Measurements from ENCODE around the gene SPANXA2. TPM values are rescaled to one million over a fixed set of nuclear protein-coding genes. Genes with fewer than 3 reads are reported as not detected.
"Not testable (repeated sequence)": the region's sequence is repeated elsewhere in the genome, so short reads cannot be mapped to it uniquely, and the experiment has no call there.

SPANXA2 gene
- total RNA-seq: not detected
- not detected for polyA plus RNA-seq
- long read RNA-seq, donor 1: 0 reads
- long read RNA-seq, donor 2: 0 reads
- long read RNA-seq, donor 3: 0 reads

- no CpG with 5 or more reads among the region's 10 CpGs for WGBS, 4 donors
- intact Hi-C loops (cut with DNase I): not testable (repeated sequence)
Observed at GRCh38 chrX:141589408-141589807, at the start of gene SPANXA2. Gene SPANXA2, plus strand, starts transcription at chrX:141589708. Its CDS starts 60 bp downstream, at chrX:141589768.

GRCh38 chrX:141542551-141542950, 47.0 kb upstream of the SPANXA2 start:
- H3K9me3 ChIP-seq; H3K4me3 ChIP-seq; ATAC-seq; H3K27me3 ChIP-seq; H3K36me3 ChIP-seq; H3K4me1 ChIP-seq; H3K27ac ChIP-seq; intact Hi-C loops (cut with DNase I): not testable (repeated sequence)
- peak in 1 of 5 donors; percentile 3 for DNase-seq
- WGBS, 4 donors: 80 to 93% (median 89%) methylated on average over 4 to 9 of the region's 16 CpGs

More at GRCh38 chrX:141589408-141589807, at the start of gene SPANXA2:
- H3K36me3 ChIP-seq, H3K4me1 ChIP-seq, H3K27me3 ChIP-seq, H3K9me3 ChIP-seq, DNase-seq, H3K4me3 ChIP-seq, ATAC-seq, H3K27ac ChIP-seq: not testable (repeated sequence)

GRCh38 chrX:141584638-141585037, 4.9 kb upstream of the SPANXA2 start, which contains the start of gene SPANXA1:
Gene SPANXA1, minus strand, starts transcription at chrX:141584738. Its CDS starts 60 bp downstream, at chrX:141584678.
- WGBS, 4 donors: no CpG with 5 or more reads among the region's 10 CpGs
- H3K27me3 ChIP-seq; intact Hi-C loops (cut with DNase I); H3K9me3 ChIP-seq; ATAC-seq; H3K27ac ChIP-seq; DNase-seq; H3K4me3 ChIP-seq; H3K4me1 ChIP-seq; H3K36me3 ChIP-seq: not testable (repeated sequence)

- no peak overlapping the region for H3K4me3 ChIP-seq
- TF ChIP-seq CTCF (IDR thresholded peaks at IDR 0.05) (no peak), POLR2A (IDR thresholded peaks at IDR 0.05) (no peak)
- H3K36me3 ChIP-seq: no peaks in the 10 kb centered on the region
- no peaks in the 10 kb centered on the region for H3K27me3 ChIP-seq
- WGBS, 4 donors: 93 to 100% (median 94%) methylated on average over 1 of the region's 1 CpG
- intact Hi-C loops (cut with DNase I): no loop called here
- H3K4me1 ChIP-seq: no peaks in the 10 kb centered on the region
- no peak overlapping the region for H3K27ac ChIP-seq
- DNase-seq (no peak), ATAC-seq (no peak)
- H3K9me3 ChIP-seq: no peaks in the 10 kb centered on the region
Observed at GRCh38 chrX:141609111-141609510, 19.6 kb downstream of the SPANXA2 start.

GRCh38 chrX:141619336-141619735, 29.8 kb downstream of the SPANXA2 start:
- DNase-seq (no peak), ATAC-seq (no peak)
- Histone ChIP-seq H3K4me3 (no peak overlapping the region), H3K27ac (no peak overlapping the region), H3K4me1 (no peaks in the 10 kb centered on the region), H3K36me3 (no peaks in the 10 kb centered on the region), H3K9me3 (peaks cover 0 to 3% (median 0%) of the 10 kb centered on the region in 12 donors), H3K27me3 (no peaks in the 10 kb centered on the region)
- WGBS, 4 donors: 64 to 75% (median 68%) methylated on average over 2 of the region's 2 CpGs
- no peak for TF ChIP-seq POLR2A (IDR thresholded peaks at IDR 0.05)
- TF ChIP-seq CTCF (IDR thresholded peaks at IDR 0.05): no peak
- intact Hi-C loops (cut with DNase I): no loop called here

- Histone ChIP-seq H3K27ac (no peak overlapping the region), H3K4me3 (no peak overlapping the region), H3K4me1 (no peaks in the 10 kb centered on the region), H3K36me3 (no peaks in the 10 kb centered on the region), H3K27me3 (no peaks in the 10 kb centered on the region), H3K9me3 (peaks cover 0 to 4% (median 0%) of the 10 kb centered on the region in 12 donors)
- intact Hi-C loops (cut with DNase I): no loop called here
- TF ChIP-seq CTCF (IDR thresholded peaks at IDR 0.05) (no peak), POLR2A (IDR thresholded peaks at IDR 0.05) (no peak)
- ATAC-seq (no peak), DNase-seq (no peak)
Observed at GRCh38 chrX:141632124-141632523, 42.6 kb downstream of the SPANXA2 start.
